HEK293T (cell line): Measurements from ENCODE around the gene CAPN12.
"Not testable (repeated sequence)": the region's sequence is repeated elsewhere in the genome, so short reads cannot be mapped to it uniquely, and the experiment has no call there.

ENCODE experiments used
- ARNT ChIP-seq: fragments of 450-650 bp; IDR thresholded peaks from 2 replicates; pipeline ENCODE4 v1.6.1; 2017; ENCODE audit warnings: mild to moderate bottlenecking
- FOXA1 ChIP-seq: fragments of 450-650 bp; IDR thresholded peaks from 2 replicates; pipeline ENCODE4 v1.6.1; 2016; ENCODE audit warnings: mild to moderate bottlenecking
- FOXM1 ChIP-seq: fragments of 450-650 bp; IDR thresholded peaks from 2 replicates; pipeline ENCODE4 v1.6.1; 2017; ENCODE audit warnings: mild to moderate bottlenecking, borderline replicate concordance
- HDGF ChIP-seq: fragments of 450-650 bp; IDR thresholded peaks from 2 replicates; pipeline ENCODE4 v1.6.1; 2017; ENCODE audit warnings: antibody characterized with exemption, borderline replicate concordance
- SP1 ChIP-seq: fragments of 450-650 bp; IDR thresholded peaks from 2 replicates; pipeline ENCODE4 v1.6.1; 2017
- TF ChIP-seq, protein P1 (sequence below): fragments of 450-650 bp; IDR thresholded peaks from 2 replicates; pipeline ENCODE4 v1.6.1; 2016

DNA sequence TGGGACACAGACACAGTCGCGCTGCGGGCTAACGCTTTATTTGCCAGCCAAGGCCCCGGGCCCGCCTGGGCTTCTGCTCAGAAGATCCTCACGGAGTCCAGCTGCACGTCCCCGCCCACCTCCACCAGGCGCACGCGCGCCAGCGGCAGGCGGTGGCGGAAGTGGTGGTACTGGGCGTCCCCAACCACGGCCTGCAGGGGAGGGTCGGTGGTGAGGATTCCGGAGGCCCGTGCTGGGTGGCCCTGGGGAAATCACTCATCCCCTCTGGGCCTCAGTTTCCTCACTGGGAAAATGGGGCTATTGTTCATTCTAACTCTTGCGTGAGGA, 26.6 kb upstream of the CAPN12 start:
- not testable (repeated sequence) for TF ChIP-seq FOXM1, HDGF, FOXA1, ARNT, SP1
- TF ChIP-seq, protein P1, sequence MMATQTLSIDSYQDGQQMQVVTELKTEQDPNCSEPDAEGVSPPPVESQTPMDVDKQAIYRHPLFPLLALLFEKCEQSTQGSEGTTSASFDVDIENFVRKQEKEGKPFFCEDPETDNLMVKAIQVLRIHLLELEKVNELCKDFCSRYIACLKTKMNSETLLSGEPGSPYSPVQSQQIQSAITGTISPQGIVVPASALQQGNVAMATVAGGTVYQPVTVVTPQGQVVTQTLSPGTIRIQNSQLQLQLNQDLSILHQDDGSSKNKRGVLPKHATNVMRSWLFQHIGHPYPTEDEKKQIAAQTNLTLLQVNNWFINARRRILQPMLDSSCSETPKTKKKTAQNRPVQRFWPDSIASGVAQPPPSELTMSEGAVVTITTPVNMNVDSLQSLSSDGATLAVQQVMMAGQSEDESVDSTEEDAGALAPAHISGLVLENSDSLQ, result not testable (repeated sequence)
